Stomach (tissue), 9 donors: ENCODE measurements around the gene SRMS. TPM values are rescaled to one million over a fixed set of nuclear protein-coding genes. Genes with fewer than 3 reads are reported as not detected.

Experiments
- DNase-seq, 2 donors: peaks; one replicate each; pipeline versions ENCODE4 v3.0.0 to v3.0.0-alpha.2; 2013 to 2019
- H3K27ac ChIP-seq, 5 donors: fragments of 200-600 bp in 4 of 5; sonication (generic) in 4 of 5; one replicate each; pipeline ENCODE4 v1.5.1; 2013 to 2019; ENCODE audit warnings: mild to moderate bottlenecking in 1 of 5, moderate library complexity in 1 of 5
- H3K27me3 ChIP-seq, 3 donors: fragments of 200-600 bp; sonication (generic); one replicate each; pipeline ENCODE4 v1.5.1; 2017 to 2019; ENCODE audit warnings: mixed run types in 1 of 3
- H3K36me3 ChIP-seq, 4 donors: fragments of 200-600 bp; sonication (generic); 1 replicate in 3 of 4; 2 replicates in 1 of 4; pipeline ENCODE4 v1.5.1; 2016 to 2019
- H3K4me1 ChIP-seq, 4 donors: fragments of 200-600 bp; sonication (generic); one replicate each; pipeline ENCODE4 v1.5.1; 2016 to 2019
- H3K4me3 ChIP-seq, 4 donors: fragments of 200-600 bp; sonication (generic) in 3 of 4; one replicate each; pipeline ENCODE4 v1.5.1; 2016 to 2019; ENCODE audit warnings: mild to moderate bottlenecking in 1 of 4
- H3K9me3 ChIP-seq, 4 donors: fragments of 200-600 bp; sonication (generic); one replicate each; pipeline ENCODE4 v1.5.1; 2016 to 2019
- EP300 ChIP-seq: sonication (generic); formaldehyde crosslinking; IDR thresholded peaks from one replicate; pipeline ENCODE4 v1.6.1; 2017; ENCODE audit warnings: antibody characterized with exemption
- POLR2A ChIP-seq, 4 donors: fragments of 450-650 bp; IDR thresholded peaks; one replicate each; pipeline ENCODE4 v1.6.1; 2016; ENCODE audit warnings: antibody characterized with exemption in 4 of 4, control low read depth in 2 of 4, mild to moderate bottlenecking in 1 of 4, moderate library complexity in 1 of 4
- POLR2AphosphoS5 ChIP-seq, 3 donors: sonication (generic); formaldehyde crosslinking; IDR thresholded peaks; one replicate each; pipeline ENCODE4 v1.6.1; 2016; ENCODE audit warnings: antibody characterized with exemption in 3 of 3
- WGBS, 5 donors: extraction: QIAGEN DNeasy Blood & Tissue Kit in 3 of 5; methylation state at CpG; one replicate each; pipeline versions ENCODE4 v1.1.5 to v1.1.7; 2013 to 2018; 5-methylcytosine and 5-hydroxymethylcytosine counted together
- intact Hi-C: fragments of 100-400 bp; cut with DNase I; formaldehyde crosslinking; loops from one replicate; pipeline ENCODE4 v1.15.1; 2023; ENCODE audit warnings: low total_unique reads
- polyA plus RNA-seq, 3 donors: library from polyadenylated mRNA; stranded (reverse); fragments of 200-250 nt; gene quantifications; one replicate each; pipeline ENCODE4 v1.2.3, GENCODE V29; 2013
- total RNA-seq, 5 donors: library from RNA; depleted of rRNA; stranded (reverse); fragments of >200 nt; gene quantifications; one replicate each; pipeline versions ENCODE4 v1.1.0 to v1.2.3, GENCODE V29; 2014 to 2016
- TF ChIP-seq, protein P1 (sequence below), 7 experiments: fragments of 450-650 bp in 4 of 7; fragments of 200-600 bp in 3 of 7; sonication (generic) in 3 of 7; IDR thresholded peaks; one replicate each; pipeline ENCODE4 v1.5.1; 2016 to 2019; ENCODE audit warnings: antibody characterized with exemption in 7 of 7, control low read depth in 2 of 7, mild to moderate bottlenecking in 1 of 7
- donor health status: healthy with polysubstance abuse.
- donor health status: Bipolar disorder and iron deficiency.
- donor health status: healthy.

Gene SRMS
- total and polyA plus RNA-seq, 8 donors = 0.87 to 3.5 (median 2.1) TPM; not detected in 5

DNA sequence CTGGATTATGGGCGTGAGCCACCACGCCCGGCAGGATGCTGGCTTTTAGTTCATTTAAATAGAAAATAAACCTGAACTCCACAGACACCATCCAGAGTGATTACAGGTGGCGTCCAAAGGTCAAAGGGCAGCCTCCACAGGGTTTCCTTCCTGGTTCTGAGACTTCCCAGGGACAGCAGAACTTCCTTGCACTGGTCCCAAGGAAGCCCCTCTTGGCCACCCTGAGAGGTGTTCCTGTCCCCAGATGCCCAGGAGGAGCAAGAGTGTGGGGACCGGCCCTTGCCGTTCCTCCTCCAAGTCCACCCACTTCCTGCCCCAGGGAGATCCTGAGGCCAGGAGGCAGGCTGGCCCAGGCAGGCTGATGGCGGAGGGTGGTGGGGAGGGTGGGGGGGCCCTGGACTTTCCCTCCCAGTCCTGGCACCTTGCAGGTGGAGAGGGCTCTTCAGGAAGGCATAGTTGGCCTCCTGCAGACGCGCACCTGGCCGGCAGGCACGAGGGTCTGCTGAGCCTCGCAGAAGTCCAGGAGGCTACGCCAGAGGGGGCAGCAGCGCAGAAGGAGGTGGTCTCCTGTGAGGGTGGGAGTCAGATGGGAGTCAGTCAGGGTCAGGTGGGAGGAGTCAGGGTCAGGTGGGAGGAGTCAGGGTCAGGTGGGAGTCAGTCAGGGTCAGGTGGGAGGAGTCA, 11.4 kb upstream of the SRMS start:
- H3K27me3 ChIP-seq = peaks cover 0 to 8% (median 0%) of the 10 kb centered on the region in 3 donors
- H3K36me3 ChIP-seq = peaks cover 47 to 63% (median 58%) of the 10 kb centered on the region in 4 donors
- no peak for DNase-seq
- H3K4me1 ChIP-seq = peaks cover 4 to 12% (median 9%) of the 10 kb centered on the region in 4 donors
- no peaks in the 10 kb centered on the region for H3K9me3 ChIP-seq
- TF ChIP-seq EP300 = no peak
- TF ChIP-seq POLR2A (IDR thresholded peaks at IDR 0.05) = no peak
- no peak for TF ChIP-seq POLR2AphosphoS5 (IDR thresholded peaks at IDR 0.05)
- TF ChIP-seq, protein P1, sequence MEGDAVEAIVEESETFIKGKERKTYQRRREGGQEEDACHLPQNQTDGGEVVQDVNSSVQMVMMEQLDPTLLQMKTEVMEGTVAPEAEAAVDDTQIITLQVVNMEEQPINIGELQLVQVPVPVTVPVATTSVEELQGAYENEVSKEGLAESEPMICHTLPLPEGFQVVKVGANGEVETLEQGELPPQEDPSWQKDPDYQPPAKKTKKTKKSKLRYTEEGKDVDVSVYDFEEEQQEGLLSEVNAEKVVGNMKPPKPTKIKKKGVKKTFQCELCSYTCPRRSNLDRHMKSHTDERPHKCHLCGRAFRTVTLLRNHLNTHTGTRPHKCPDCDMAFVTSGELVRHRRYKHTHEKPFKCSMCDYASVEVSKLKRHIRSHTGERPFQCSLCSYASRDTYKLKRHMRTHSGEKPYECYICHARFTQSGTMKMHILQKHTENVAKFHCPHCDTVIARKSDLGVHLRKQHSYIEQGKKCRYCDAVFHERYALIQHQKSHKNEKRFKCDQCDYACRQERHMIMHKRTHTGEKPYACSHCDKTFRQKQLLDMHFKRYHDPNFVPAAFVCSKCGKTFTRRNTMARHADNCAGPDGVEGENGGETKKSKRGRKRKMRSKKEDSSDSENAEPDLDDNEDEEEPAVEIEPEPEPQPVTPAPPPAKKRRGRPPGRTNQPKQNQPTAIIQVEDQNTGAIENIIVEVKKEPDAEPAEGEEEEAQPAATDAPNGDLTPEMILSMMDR (IDR thresholded peaks at IDR 0.05) = no peak
- no peak overlapping the region for H3K27ac ChIP-seq
- intact Hi-C loops = no loop called here
- WGBS, 5 donors = 94 to 98% (median 94%) methylated on average over 13 to 14 of the region's 14 CpGs
- no peak overlapping the region for H3K4me3 ChIP-seq

DNA sequence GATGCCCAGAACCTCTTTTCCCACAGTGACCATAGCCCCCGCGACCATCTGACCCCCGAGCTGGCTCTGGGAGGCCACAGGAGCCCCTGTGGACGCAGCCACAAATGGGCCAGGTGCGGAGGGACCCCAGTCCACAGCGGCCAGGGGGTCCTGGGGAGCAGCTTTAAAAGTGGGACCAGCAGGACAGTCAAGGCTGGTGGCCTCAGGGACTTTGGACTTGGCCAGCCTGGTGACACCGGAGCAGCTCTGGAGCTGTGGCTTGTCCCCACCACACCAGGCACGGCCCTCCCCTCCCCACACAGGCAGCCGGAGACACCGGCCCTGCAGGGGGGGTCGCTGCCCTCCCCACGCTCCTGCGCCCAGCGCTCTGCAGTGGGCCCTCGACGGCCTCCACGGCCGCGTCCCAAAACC, 9.9 kb upstream of the SRMS start:
- DNase-seq = no peak
- Histone ChIP-seq H3K9me3 (no peaks in the 10 kb centered on the region), H3K27ac (no peak overlapping the region), H3K4me1 (peaks cover 8 to 23% (median 22%) of the 10 kb centered on the region in 4 donors), H3K27me3 (peaks cover 0 to 23% (median 0%) of the 10 kb centered on the region in 3 donors), H3K36me3 (peaks cover 35 to 49% (median 44%) of the 10 kb centered on the region in 4 donors), H3K4me3 (no peak overlapping the region)
- whole genome bisulfite sequencing, 5 donors = 89 to 92% (median 90%) methylated on average over 16 to 19 of the region's 19 CpGs
- TF ChIP-seq POLR2AphosphoS5 (IDR thresholded peaks at IDR 0.05) (no peak), POLR2A (IDR thresholded peaks at IDR 0.05) (no peak), EP300 (no peak)
- TF ChIP-seq, protein P1 (IDR thresholded peaks at IDR 0.05) = no peak
- intact Hi-C loops = no loop called here

DNA sequence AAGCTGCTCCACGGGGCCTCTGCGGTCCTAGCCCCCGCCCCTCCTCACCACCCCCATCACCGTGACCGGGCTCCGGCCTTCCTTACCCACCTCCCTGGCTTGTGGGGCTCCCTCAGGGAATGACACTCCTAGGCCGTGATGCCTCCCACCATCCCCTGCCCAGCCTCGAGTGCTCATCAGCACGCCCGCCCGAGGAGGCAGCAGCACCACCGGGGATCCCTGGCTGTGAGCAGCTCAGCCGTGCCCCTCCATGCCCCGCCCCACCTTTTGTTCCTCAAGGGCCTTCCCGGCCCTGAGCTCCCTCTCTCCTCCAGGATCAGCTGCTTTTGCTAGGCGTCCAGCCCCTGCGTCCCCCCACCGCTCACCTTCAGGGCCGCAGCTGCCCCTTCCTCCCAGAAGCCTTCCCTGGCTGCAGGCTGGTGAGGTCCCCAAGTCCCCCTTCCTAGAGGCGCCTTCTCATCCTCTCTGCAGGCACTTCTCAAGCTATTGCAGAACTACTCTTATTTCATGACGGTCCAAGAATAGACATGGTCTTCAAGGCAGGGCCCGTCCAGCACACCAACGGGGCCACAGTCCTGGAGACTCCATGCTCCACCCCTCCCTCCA, 9.4 kb upstream of the SRMS start:
- Histone ChIP-seq H3K27ac (no peak overlapping the region), H3K9me3 (no peaks in the 10 kb centered on the region), H3K27me3 (peaks cover 0 to 28% (median 0%) of the 10 kb centered on the region in 3 donors), H3K4me3 (no peak overlapping the region), H3K4me1 (peaks cover 8 to 23% (median 22%) of the 10 kb centered on the region in 4 donors), H3K36me3 (peaks cover 31 to 44% (median 39%) of the 10 kb centered on the region in 4 donors)
- WGBS, 5 donors = 70 to 77% (median 76%) methylated on average over 20 to 23 of the region's 23 CpGs
- DNase-seq = no peak
- intact Hi-C loops = no loop called here
- TF ChIP-seq POLR2A (IDR thresholded peaks at IDR 0.05) (no peak), EP300 (no peak), POLR2AphosphoS5 (IDR thresholded peaks at IDR 0.05) (no peak)
- TF ChIP-seq, protein P1 (IDR thresholded peaks at IDR 0.05) = no peak

DNA sequence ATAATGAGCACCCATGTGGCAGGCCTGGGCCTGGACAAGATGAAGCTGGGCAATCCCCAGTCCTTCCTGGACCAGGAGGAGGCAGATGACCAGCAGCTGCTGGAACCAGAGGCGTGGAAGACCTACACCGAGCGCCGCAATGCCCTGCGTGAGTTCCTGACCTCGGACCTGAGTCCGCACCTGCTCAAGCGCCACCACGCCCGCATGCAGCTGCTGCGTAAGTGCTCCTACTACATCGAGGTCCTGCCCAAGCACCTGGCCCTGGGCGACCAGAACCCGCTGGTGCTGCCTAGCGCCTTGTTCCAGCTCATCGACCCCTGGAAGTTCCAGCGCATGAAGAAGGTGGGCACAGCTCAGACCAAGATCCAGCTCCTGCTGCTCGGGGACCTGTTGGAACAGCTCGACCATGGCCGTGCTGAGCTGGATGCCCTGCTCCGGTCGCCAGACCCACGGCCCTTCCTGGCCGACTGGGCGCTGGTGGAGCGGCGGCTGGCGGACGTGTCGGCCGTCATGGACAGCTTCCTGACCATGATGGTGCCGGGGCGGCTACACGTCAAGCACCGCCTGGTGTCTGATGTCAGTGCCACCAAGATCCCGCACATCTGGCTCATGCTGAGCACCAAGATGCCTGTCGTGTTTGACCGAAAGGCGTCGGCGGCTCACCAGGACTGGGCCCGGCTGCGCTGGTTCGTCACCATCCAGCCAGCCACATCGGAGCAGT, 8.3 kb upstream of the SRMS start:
- H3K36me3 ChIP-seq = peaks cover 21 to 32% (median 27%) of the 10 kb centered on the region in 4 donors
- TF ChIP-seq, protein P1 (IDR thresholded peaks at IDR 0.05) = no peak
- TF ChIP-seq POLR2AphosphoS5 (IDR thresholded peaks at IDR 0.05) = no peak
- TF ChIP-seq EP300 = no peak
- no peak for TF ChIP-seq POLR2A (IDR thresholded peaks at IDR 0.05)
- peaks cover 8 to 23% (median 22%) of the 10 kb centered on the region in 4 donors for H3K4me1 ChIP-seq
- intact Hi-C loops = no loop called here
- H3K4me3 ChIP-seq = no peak overlapping the region
- H3K27ac ChIP-seq = no peak overlapping the region
- H3K9me3 ChIP-seq = no peaks in the 10 kb centered on the region
- peaks cover 0 to 34% (median 0%) of the 10 kb centered on the region in 3 donors for H3K27me3 ChIP-seq
- DNase-seq = no peak
- 89 to 95% (median 93%) methylated on average over 22 to 45 of the region's 45 CpGs for WGBS, 5 donors
